HG02884 (cell line): ENCODE measurements around the gene ADIPOR2.
A peak's percentile ranks its signal among the peaks of the same experiment; 100 is the strongest.

ENCODE experiments used
- ATAC-seq: cut with Tn5 transposase; IDR thresholded peaks from one replicate; pipeline ENCODE4 v1.9.1; 2021; ENCODE audit warnings: mild to moderate bottlenecking, moderate library complexity; ENCODE audit not compliant: unreplicated experiment

ADIPOR2 gene

DNA sequence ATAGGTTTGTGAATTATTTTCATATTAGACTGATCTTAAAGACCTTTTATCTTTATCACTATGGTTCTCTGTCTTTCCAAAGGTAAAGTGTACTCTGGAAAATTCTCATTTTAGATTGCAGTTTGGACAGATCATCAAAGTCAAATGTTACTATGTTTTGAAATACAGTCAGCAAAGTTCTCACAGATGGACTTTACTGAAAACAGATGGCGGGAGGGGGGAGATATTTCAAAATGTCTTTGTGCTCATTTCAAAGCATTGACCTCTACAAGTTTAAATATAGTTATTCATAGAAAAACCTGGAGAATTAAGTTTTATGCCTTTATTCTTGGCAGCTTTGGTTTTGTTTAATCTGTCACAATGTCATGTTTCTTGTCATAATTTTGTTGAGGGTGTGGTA is 77.7 kb downstream of the ADIPOR2 start:
- no peak for ATAC-seq

DNA sequence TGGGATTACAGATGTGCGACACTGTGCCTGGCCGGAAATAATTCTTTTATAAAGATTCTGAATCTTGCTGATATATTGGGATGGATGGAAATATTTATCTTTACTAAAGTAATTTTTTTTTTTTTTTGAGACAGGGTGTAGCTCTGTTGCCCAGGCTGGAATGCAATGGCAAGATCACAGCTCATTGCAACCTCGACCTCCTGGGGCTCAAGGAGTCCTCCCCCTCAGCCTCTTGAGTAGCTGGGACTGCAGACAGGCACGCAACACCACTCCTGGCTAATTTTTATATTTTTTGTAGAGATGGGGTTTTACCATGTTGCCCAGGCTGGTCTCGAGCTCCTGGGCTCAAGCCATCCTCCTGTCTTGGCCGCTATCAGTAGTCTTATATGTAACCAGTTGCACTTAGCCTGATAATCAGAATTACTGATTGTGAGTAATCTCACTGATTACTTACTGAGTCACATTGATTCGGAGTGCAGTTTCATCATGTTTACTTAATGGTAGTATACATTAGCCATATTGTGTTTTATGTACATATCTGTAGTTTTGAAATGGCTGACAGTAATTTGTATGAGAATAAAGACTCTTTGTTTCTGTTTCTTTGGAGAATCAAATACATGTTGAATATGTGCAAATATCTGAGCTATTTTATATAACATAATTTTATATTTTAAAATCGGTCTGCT is 79.1 kb downstream of the ADIPOR2 start:
- ATAC-seq, result no peak

DNA sequence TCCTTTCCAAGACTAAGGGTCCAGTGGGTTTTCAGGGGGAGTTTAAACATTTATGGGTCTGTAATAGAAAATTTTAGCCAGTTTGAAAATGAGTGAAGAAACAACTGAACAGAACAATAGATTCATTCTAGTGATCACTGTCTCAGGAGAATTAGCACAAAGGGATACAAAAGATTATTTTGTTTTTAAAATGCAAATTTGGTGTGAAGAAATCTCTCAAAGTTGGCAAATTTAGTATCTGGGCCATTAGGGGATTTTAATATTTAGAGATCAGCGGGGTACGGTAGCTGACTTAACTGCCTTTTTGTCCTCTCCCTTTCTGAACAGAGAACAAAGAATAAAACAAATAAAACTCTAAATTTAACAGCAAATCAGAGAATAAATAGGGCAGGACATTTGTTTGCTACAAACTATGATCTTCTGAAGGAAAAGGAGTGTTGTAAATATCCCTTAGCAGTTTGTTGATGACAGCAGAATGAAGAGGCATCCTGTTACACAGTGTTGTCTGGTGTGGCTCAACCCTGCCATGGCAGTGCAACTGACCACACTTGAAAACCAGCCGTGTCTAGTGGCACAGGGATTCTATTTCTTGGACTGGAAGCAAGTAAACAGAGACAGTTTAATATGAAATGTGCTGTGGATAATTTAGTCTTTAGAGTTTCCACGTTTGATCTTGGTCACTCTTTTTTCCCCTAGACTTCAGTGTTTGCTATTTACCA is 83.2 kb downstream of the ADIPOR2 start:
- ATAC-seq, result no peak

DNA sequence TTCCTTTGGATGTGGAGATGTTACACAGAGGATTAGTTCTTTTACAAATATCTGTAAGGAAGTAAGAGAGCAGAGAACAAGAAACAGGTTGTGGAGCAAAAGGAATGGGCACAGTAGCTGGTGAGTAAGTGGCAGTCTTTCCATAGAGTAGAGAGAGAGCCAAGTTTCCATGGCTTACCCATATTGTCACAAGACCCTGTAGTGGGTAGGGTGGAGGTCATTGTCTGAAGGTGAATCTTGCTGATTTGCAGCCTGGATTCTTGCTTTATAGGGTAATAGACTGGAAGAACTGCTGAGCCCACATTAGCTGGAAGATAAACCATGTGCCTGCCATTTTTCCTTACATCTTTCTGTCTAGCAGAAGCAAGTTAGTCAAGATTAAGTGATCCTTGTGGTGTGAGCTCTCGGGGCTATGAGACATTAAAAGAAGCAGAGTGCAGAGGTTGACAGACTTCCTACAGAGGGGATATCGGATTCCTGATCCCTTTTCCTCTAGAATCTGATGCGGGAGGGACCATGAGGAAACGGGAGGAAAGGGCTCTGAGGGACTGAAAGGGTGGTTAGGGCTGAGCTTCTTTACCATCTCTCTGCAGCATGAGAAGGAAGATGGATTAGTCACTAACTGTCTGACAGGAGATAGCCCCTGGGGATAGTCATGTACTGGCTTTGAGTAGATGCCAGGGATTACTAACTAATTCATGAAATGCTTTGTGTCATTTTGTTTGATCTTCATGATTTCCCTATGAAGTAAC is 85.5 kb downstream of the ADIPOR2 start:
- no peak for ATAC-seq

DNA sequence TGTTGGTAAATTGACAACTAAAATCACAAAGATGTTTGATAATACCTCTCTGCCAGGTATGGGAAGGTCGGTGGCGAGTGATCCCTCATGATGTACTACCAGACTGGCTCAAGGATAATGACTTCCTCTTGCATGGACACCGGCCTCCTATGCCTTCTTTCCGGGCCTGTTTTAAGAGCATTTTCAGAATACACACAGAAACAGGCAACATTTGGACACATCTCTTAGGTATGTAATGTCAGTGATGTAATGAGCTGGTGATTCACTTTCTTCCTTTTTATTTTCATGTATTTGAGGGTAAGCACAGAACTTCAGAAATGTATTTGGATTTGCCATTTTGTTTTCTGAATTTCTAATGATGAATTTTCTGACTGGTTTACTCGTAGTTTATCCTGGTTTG is 86.9 kb downstream of the ADIPOR2 start:
- no peak for ATAC-seq

DNA sequence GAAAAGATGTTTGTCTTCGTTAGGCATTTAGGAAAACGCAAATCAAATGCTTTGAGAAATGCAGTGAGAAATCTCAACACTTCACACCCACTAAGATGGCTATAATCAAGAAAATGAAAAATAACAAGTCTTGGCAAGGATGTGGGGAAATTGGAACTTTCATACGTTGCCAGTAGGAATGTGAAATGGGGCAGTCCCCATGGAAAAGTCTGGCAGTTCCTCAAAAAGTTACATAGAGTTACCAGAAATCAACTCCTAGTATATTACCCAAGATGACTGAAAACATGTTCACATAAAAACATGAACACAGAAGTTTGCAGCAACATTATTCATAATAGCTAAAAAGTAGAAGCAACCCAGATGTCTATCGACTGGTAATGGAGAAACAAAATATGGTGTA is 88.0 kb downstream of the ADIPOR2 start:
- ATAC-seq, result no peak

DNA sequence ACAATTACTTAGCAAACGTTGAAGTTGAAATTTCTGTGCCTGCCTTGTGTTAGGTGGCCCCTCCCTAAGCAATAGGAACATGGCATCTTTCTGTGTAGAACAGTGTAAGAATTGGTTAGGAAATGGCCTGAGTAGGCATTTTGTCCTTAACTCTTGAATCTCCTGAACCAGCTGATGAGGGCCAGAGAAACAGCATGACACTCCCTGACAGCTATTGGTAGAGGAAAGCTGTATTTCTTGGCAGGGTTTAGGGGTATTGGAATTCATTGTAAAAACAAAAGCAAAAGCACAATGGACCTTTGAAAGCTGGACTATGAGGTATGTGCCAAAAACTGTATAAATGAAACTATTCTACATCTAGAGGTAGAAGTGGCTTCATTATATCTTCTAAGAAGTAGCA is 88.9 kb downstream of the ADIPOR2 start:
- ATAC-seq, result no peak

DNA sequence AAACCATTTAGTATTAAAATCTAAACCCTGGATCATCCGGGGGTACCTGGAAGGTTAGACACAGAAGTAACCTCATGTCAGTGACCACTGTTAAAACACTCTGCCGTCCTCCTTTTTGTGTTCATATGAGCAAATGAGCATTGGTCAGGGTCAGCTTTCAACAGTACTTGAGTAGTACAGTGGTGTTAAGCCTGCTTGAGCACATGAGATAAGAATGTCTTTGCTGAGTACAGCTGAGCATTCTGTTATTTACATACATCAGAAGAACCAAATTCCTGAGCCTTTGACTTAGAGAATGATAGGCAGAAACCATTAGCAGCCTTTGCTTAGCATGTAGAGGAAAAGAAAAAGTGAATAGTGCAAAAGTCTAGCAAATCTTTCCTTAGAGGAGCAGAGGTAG is 90.9 kb downstream of the ADIPOR2 start:
- no peak for ATAC-seq

DNA sequence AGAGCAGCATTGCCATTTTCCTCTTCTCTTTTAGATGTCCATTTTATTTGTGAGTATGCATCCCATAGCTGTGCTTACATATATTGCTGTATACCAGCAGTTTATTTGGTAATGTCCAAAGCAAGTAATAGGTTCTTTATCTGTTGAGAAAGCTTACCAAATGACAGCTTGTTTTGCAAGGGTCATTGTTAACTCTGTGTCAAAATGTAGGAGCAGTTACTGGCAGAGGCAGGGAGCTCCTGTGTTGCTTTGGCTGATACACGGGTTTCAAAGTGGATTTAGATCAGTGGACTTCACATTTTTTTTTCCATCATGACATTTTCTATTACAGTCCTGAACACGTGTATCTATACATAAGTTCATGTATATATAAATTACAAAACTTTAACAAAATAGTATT is 91.3 kb downstream of the ADIPOR2 start:
- no peak for ATAC-seq

DNA sequence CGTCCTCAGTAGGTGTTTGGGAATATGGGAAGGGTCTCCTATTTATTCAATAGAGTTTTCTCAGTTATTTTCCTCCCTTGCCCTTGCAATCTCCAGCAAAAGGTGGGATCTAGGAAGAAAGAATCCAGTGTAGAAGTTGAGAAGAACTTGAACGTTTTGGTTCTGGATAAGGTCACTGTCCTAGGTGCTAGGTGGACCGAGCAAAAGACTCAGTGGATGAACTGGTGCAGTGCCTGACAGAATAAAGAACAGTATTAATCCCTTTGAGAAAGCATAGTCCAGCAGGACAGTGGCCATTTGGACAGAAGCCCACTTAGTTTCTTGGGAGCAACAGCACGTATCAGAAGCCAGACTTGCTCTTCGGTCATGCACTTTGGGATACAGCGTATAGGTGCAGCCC is 96.8 kb downstream of the ADIPOR2 start:
- no peak for ATAC-seq

DNA sequence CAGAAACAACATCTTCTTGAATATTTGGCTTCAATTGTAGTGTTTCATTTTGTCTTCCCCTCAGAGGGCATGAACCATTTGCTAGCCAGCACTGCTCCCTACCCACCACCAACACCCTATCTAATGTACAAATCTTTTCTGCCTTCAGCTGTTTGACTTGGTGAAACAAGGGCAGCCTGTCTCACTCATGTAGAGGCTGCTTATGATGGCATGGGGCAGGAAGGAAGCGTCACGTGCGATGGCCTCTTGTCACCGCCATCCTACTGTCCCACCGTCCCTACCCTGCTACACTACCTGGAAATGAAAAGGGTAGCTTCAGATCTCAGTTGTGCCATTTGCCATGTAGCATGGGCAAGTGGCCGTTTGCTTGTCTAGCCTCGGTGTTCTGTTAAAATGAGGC is 99.6 kb downstream of the ADIPOR2 start:
- ATAC-seq, result no peak

DNA sequence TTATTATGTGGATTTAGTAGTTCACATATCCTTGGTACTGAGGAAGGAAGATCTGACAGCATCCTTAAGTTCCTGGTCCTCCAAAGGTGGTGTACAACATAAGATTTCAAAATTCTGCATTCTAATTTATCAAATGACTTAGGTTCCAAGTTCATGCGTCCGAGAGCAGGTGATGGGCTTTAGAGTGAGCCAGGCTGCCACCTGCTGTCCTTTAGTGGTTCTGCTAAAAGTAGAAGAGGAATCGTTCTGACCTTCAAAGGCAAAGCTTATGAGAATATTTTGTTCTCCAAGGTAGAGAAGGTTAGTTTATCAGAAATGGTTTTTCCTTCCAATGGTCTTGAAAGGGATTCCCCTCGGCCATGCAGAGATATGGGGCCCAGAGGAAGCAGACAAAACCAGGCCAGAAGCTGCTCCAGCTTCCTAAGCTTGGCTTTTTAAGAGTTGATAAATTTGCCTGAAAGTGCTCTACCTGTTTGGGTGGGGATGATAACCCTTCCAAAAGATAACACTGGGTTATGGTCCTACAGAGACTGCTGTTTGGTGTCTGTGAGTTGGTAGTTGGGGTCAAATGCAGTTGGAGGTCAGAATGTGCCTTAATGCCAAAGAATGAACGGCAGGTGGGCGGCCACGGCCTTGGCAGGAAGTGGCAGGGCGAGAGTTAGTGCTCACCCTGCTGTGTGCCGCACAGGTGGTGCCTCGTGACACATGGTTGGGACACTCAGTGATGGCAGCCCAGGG is 100.4 kb downstream of the ADIPOR2 start:
- no peak for ATAC-seq

DNA sequence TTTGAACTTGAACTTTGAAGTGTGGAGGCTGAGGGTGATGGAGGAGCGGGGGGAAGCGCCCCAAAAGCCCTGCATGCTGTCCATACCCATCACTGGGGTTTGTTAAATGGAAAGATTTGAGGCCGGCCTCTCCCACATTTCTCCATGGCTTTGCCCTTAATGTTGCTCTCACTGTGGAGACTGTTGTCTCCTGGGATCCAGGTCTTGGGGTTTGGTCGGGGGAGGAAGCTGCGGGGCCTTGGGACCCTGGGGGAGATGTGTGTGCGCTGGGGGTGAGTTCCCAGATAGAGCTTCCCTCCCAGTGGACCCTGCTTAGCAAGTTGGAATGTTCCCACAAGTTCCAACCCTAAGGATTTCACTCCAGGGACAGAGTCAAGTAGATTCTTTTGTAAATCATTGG is 101.5 kb downstream of the ADIPOR2 start:
- ATAC-seq, result no peak

DNA sequence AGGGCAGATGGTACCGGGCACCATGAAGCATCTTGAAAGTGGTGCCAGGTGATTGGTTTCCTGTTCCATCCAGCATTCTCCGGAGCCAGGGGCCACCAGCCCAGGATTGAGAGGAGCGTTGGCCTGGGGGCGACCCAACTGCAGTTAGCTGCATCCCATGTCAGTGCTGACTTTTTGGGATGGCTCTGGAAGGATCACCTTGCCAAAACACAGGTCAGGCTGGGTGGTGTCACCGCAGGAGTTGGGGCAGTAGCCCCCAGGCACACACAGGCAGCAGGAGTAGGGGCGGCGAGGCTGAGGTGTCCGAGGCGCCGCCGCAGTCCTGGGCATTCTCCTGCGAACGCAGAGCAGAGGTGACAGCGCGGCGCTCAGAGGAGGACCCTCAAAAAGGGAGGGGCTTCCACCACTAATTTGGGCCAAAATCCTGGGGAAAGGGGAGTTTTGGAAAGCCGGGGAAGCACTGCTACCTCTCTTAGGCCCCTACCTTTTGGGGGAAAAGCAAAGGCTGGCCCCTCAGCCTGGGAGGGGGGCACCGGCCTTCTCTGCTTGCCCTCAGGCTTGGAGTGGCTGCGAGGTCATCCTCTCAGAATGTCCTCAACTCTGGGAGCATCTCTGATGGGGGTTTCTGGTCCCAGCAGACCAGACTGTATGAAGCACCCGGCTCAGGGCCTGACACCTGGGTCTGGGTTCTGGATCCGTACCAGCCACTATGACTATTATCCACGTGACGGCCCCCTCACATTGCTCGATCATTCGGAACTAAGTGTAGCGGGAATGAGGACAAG is 102.7 kb downstream of the ADIPOR2 start:
- ATAC-seq, result no peak

DNA sequence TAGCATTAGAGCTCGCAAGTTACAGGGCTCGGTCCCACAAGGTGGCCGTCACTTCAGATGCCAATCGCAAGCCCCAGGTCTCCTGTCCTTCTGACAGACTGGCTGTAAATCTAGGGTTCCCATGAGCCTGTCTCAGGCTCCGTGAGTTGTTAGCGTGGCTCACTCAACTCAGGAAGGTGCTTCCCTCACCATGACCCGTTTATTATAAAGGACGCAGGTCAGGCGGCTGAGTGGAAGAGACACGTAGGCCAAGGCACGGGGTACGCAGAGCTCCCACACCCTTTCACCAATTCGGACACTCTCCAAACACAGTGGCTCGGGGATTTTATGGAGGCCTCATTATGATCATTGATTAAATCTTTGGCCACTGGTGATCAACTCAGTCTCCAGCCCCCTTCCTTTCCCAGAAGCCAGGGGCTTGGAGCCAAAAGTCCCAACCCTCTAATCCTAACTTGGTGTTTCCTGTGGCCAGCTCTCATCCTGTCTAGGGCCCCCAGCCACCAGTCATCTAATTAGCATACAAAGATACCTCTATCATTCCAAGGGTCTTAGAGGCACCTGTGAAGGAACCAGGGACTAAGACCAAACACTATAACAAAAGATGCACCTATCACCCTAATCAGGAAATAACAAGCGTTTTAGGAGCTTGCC is 103.7 kb downstream of the ADIPOR2 start:
- ATAC-seq, result no peak

DNA sequence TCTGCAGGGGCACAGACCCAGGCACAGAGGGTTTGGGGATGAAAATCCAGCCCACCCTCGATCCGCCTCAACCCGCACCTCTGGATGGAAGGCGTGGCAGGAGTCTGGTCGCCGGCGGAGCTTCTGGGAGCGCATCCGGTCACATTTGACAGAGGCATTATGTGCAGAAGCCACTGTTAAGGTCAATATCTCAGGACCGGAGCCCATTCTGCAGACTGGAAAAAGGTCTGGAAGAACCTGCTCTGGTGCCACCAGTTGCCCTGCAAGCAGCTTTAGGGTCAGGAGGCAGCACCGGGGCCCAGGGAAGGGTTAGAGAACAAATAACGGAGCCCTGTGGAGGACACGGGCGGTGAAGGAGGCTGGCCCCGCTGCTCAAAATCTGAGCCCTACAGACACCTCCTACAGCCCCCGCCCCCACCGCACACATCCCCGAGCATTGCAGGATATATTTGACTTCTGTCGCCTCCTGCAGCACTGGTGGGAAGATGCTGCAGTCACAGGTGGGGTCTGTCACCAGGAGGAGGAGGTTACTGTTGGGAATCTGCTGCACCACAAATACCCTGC is 104.4 kb downstream of the ADIPOR2 start:
- ATAC-seq, result no peak

DNA sequence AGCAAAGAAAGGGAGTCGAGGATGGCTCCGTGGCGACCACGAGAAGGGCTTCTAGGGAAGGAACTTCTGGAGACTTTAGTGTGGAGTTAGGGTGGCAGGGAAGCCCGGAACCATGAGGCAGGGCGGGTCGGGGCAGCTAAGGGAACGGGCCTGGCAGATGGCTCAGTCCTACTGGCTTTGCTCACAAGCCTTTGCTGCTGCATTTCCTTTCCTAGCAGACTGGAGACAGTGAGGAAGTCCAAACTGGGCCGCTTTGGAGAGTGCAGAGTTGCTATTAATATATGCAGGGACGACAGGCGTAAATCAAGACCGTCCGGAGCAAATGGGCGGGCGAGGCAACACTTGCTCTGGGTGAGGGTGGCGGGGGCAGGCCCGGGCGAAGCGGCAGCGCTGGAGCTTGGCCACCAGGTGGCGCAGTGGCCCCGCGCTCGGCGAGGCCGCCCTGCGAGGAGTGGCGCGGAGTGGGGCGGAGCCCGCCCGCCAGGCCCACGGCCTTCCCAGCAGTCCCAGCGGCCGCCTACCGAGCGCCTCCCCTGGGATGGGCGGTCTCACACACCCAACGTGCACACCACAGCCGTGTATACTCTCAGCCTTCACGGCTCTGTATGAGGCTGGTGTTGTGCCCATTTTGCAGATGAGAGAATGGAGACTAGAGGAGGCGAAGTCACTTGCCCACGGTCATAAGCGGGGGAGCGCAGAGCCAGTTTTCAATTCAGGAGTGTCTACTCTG is 105.1 kb downstream of the ADIPOR2 start:
- peak; percentile 89 for ATAC-seq

DNA sequence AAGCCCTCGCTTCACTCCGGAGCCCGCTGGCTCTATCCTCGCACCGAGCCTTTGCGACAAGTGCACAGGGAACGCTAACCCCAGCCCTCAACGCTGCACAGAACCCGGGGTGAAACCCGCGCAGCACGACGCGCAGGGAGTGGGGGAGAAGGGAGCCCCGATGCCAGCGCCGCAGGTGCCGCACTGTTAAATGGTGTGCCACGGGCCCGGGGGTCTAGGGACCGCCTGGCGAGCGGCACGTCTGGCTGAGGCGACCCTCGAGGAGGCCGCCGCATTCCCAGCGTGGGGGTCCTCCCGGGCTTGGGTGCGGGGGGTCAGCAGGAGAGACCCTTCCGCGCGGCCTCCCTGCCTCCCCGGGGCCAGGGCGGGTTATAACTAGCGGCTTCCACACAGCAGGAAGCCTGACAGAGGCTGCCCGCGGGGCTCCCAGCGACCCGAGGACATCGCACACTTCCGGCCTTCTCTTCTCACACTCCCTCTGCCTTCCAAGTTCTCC is 105.7 kb downstream of the ADIPOR2 start:
- peak; percentile 31 for ATAC-seq
